ENCODE measurements around the gene FADS2.

Gene FADS2

DNA sequence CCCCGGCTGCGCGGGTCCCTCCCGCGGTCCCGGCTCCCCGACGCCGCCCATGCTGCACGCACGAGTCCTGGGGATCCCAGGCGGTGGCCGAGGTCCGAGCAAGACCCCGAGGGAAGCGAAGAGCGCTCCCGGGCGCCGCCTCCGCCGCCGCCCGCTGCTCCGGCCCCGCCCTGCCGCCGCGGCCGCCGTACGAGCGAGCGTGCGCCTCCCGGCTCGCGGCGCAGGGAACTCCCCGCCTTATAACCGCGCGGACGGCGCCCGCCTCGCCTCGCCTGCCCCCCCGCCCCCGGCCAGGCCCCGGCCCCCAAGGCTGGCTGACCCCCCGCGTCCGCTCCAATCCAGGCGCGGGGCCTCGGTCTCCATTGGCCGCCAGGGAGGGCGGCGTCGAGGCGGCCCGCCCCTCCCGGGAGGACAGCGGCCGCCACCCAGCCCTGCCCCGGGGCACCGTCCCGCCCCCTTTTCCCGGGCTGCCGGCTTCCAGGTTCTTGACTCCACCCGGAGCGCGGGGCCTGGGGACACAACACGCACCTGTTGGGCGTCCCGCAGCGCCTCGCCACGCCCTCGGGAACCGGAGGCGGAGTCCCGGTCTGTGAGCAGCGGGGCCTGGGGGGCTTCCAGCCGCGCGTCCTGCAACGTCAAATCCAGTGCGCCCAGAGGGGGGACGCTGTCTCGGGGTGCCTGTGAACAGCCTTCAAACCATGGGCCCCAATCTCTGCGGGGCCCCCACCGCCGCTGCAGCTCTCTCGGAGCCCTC, 63.4 kb downstream of the FADS2 start, which contains the start of gene FADS3:
FADS3 (minus strand) TSS at position 215 of the 754 bp plus-strand sequence; CDS start at position 51, 164 bp downstream.
- peak; percentile 40 for DNase-seq

DNA sequence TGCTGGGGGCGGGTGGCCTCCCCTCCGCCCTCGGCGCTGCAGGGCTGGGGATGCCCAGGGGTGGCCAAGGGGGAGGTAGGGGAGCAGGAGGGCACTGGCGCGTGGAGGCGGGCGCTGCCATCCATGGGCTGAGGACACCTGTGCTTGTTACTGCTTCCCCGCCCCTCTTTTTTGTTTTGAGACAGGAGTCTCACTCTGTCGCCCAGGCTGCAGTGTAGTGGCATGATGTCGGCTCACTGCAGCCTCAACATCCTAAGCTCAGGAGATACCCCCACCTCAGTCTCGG, 63.9 kb downstream of the FADS2 start:
- no peak for DNase-seq

DNA sequence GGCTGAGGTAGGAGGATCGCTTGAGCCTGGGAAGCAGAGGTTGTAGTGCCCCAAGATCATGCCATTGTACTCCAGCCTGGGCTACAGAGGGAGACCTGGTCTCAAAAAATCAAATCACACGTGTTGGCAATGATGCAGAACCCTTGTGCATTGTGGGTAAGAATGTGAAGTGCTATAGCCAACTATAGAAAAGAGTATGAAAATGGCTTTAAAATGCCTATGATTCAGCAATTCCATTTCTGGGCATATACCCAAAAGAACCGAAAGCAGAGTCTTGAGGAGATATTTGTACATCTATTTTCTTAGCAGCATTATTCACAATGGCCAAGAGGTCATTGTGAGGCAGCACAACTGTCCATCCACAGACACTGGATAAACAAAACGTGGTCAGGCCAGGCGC, 65.9 kb downstream of the FADS2 start:
- no peak for DNase-seq

DNA sequence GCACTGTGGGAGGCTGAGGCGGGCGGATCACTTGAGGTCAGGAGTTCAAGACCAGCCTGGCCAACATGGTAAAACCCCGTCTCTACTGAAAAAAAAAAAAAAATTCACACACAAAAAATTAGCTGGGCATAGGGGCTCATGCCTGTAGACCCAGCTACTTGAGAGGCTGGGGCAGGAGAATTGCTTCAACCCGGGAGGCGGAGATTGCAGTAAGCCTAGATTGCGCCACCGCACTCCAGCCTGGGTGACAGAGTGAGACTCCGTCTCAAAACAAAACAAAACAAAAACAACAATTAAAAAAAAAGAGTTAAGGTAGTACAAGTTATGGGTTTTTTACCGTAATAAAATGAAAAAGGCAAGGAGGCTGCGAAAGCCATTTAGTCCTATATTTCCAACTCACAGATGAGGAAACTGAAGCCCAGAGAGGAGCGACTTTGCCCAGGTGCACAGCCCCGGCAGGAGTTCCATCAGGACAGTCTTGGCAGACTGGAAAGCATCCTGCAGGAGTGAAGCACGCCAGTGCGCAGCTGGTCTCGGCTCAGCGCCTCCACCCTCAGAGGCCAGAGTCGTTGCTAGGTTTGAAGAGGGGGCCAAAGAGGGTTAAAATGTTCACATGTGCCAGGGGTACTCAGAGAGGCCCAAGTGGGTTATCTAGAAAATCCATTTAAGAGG, 67.1 kb downstream of the FADS2 start:
- no peak for DNase-seq

DNA sequence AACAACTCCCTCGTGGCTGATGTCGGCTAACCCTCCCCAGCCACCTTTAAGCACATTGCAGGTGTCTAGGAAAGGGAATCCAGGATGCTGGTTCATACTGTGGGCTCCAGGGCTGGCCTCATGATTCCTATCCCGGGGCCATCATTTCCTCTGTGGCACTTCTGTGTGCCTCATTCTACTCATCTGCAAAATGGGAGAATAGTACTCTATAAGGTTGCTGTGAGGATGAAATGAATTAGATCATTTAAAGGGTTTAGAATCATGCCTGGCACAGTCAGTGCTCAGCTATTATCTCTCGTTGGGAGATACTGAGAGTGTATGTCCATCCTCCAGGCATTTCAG, 67.6 kb downstream of the FADS2 start:
- DNase-seq = no peak

DNA sequence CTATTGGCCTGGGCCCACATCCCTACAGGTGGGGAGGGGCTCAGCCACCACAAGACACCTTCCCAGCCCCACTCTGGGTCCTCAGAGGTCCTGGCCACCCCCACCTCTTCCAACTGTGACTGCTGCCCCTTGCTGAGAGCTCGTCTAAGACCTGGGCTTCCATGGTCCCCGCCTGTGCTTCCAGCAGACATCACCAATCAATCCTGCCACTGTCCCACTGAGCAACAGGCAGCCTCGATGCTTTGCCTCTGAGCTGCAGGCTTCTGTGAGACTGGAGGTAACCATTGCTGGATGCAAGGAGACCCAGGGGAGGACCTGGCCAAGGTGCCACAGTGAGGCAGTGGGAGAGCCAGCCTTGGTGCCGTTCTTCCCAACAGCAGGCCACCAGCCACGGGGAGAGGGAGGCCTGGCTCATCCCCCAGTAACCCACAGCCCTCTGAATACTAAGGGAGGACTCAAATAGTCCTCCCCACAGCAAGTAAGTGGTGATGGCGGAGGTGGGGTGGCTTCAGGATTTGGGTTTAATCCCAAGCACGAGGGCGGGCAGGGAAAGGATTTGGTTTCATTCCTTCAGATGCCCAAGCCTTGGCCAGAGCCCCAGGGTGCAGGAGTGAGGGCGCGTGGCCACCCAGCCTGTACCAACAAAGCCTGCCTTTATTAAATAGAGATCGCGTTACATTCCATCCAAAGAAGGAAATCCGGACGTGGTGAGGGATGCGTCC, 68.7 kb downstream of the FADS2 start:
- DNase-seq = no peak

DNA sequence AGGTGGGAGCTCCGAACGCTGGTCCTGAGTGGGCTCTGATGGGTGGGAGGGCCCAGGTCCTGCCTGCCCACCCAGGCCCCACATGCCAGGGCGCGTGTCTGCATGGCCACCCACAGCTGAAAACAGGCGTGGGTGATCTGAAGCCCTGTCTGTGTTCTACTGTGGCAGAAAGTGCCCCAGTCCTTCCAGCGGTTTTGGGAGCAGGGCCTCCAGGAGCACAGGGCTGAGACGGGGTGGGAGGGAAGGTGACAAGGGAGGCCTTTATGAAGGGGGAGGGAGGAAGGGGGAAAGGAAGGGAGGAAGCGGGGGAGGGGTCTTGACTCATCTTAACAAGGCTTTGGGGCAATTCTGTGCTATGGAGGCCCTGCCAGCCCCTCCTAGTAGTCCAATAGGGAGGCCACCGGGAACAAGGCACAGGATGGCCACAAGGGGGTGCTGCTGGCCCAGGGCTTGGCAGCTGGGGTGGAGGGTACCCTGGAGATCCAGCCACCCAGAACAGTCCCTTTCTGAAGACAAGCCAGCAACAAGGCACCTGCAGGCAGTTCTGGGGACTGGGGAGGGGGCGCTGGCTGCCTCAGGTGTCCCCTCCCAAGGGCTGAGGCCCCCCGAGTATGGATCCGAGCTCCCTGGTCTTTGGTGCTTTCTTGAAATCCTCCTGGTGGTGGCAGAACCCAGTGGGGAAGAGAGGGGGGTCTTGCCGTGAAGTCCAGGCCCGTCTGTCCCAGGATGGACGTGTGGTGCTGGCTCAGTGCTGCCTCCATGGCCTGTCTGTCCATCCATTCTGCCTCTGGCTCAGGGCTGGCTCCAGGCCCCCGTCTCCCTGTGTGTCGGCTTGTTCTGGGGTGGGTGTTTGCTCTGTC, 69.5 kb downstream of the FADS2 start:
- DNase-seq = peak; percentile 6

DNA sequence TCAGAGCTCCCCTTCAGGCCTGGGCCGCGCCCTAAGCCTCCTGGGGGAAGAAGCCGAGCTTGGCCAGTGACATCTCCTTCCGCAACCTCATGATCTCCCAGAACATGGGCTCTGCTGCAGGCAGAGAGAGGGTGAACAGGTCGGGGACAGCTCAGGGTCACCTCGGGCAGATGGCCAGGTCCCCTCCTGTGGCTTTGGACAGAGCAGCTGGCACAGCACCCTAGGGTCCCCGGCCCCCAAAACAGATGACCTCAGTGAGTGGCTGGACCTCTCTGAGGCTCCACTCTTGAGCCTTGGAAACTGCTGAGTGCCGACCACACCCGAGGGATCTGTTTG, 70.1 kb downstream of the FADS2 start:
- no peak for DNase-seq

DNA sequence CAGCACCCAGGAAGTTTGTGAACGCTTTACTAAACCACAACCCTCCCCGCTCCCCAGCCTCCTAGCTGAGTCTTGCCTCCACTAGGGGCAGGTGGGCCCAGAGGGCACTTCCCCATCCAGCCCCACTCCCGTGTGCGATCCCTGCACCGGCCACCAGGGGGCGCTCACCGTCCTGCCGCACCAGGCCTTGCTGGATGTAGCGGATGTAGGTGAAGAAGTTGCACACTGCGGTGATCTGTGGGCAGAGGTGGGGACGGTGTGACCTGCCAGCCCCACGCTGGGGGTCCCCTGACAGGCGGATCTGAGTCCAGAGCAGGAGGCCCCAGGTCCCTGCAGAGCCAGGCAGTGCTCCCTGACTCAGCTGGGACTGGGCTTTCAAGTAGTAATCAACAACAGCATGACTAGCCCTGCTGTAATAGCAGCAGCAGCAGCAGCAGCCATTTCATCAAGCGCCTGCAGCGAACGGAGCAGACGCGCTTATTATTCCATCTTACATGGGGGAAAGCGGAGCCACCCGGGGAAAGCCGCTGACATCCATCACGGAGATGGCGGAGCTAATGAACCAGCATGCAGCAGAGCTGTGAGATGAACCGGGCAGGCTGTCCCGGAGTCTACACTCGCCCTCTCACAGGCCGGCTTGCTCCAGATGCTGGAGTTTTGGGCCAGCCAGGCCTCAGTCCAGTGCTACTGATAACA, 71.2 kb downstream of the FADS2 start:
- DNase-seq = peak; percentile 22

DNA sequence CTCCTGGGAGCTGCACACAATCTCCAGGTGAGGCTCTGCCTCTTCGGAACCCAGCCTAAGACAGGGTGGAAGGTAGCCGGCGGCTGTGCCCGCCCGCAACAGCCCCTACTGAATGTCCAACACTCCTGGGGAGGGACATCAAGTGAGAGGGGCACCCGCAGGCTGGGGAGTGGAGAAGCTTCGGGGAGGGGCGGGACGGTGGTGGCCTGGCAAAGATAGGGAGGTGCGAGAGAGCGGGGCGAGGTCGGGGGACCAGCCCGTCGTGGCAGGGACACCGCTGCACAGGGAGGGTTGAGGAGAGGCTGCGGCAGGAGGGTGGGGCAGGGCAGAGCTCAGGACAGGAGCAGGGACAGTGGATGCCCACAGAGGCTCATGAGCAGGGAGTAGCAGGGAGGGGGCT, 72.2 kb downstream of the FADS2 start:
- DNase-seq = no peak

DNA sequence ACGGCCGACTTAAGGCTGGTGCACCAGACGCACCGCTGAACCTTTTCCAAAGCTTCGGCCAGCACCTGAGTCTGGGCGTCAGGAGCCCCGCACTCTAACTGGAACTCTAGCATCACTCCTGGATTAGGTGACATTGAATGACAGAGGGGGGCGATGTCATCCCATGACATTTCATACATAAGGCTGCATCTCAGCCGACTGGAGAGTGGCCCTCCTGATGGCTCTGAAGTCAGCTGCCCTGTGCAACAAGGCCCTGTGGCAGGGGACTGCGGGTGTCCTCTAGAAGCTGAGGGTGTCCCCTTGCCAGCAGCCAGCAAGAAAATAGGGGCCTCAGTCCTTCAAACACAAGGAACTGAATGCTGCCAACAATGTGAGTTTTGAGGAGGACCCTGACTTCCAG, 73.3 kb downstream of the FADS2 start:
- DNase-seq = no peak

DNA sequence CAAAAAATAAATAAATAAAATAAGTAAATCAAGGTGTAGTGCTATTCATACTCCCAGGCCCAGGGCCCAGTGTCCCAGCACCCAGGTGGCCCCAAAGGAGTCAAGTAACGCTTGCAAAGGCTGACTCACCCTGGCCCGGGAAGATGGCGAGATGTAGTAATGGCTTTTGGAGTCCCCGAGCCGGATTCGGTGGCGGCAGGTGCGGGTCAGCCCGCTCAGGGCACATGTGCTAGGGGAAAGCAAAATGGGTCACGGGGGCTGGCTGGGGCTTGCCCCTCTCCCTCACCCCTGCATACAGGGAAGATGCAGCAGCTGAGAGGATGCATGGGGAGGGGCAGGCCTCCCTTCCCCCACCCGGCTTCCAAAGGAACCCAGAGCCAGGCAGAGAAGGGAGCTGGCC, 74.2 kb downstream of the FADS2 start:
- no peak for DNase-seq

DNA sequence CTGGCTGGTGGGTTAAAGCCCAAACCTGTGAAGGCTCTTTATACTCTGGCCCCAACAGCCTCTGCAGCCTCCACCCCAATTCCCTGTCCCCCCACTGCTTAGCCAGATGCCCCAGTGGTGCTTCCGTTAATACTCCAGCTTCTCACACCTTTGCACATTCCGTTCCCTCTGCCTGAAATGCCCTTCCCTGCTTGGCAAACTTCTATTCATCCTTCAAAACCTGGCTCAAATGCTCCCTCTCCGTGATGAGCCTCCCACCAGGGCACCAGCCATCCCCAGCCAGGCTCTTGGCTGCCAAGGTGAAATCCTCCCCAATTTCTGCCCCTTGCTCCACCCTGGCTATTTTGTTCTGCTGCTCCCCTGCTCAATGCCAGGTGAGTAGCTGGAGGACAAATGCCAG, 75.7 kb downstream of the FADS2 start:
- DNase-seq = no peak

DNA sequence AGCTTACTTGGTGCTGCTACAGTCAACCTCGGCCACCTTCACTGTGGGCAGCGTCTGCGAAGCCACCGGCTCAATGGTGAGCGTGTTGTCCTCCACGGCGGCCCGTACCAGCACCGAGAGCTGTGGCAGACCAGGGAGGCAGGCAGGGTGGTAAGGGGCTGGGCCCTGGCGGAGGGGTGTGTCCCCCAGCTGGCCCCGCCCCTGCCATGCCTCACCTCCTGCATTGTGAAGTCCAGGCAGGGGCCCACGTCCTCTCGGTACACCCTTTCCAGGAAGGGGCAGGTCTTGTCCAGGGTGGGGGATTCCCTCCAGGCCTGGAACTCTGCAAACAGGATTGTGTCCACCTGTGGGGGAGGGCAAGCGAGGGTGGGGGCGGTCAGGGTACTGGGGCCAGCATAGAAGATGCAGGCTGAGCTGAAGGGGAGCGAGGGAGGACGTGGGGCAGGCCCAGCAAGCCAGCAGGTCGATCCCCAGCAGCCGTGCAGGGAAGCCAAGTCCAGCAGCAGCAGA, 76.5 kb downstream of the FADS2 start:
- DNase-seq = no peak

DNA sequence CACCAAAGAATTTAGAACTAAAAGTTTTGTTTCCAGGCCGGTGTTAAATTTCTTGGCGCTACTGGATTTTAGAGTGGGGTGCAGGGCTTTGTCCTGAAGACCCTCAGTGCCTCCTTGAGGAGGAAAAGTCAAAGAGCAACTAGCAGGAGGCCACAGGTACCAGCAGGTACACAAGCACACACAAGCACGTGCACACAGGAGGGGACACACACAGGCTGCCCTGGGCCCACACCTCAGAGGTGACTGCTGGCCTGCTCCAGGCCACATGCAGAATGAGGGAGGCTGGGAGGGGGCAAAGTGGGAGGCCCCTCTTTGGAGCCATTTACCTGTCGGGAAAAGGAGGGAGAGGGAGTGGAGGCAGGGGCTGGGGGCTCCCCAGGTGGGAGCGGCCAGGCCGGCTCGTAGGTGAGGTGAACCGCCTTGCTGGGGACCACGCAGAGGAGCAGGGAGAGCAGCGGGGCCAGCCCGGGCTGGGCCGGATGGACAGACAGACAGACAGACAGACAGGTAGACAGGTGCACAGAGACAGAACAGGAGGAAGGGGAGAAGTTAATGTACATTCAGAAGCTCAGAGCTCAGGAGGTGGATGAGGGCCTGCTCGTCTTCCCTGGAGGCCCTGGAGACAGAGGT, 77.1 kb downstream of the FADS2 start:
- no peak for DNase-seq

DNA sequence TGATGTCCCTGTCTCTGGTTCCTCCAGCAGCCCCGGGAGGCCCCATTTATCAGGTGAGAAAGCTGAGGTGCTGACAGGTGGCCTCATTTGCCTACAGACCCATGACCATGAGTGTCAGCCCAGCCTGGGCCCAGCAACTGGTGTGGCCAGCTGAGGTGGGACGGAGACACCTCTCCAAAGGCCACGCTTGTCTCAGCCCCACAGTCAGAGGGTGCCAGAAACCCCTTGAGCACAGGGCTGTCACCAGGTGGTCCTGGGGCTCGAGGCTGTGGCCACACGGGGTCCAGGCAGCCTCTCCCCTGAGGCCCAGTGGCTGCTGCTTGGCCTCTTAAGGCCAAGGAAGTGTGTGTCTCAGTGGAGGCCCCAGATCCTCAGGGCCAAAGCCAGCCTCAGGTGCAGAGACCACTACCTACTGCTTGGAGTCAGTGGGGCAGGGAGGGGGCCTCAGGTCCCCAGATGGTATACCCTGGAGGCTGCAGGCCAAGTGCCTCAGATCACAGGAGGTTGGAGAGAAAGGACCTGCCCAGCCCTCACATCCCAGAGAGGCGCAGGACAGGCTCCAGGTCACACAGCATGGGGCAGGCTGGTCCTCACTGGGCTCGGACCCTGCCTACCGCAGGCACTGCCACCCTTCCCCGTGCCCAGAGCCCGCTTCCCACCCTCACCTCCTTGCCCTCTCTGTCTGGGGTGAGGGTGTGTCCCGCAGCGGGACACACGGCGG, 77.9 kb downstream of the FADS2 start:
- no peak for DNase-seq

DNA sequence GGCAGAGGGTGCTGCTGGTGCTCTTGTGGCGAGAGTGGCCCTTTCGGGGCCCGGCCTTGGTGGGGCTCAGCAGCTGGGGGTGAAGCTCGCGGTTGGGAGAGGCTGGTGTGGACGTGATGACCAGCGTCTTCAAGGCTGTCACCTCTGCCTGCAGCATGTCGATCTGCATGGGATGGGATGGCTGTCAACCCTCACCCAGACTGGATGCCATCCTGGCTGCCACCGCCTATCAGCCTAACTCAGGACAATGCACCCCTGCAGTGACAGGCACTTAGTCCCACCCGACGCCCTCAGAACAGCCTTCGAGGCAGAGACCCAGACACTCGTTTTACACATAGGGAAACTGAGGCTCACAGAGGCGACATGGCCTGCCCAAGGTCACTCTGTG, 78.4 kb downstream of the FADS2 start:
- no peak for DNase-seq

DNA sequence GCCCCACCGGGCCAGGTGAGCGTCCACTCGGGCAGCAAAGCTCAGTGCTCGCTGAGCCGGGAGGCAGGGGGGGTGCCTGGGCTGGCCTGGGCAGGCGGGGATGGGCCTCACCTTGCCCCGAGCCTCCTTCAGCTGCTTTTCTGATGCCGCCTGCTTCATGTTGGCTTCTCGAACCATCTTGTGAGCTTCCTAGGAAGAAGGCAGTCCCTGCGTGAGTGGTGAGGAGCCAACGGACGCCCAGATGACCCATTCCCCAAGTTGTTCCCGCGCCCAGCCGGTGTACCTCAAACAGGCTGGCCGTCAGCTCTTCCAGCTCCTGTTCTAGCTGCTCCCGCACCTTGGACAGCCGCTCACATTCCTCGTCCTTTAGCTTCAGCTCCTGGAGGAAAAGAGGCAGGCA, 79.2 kb downstream of the FADS2 start:
- DNase-seq = no peak

DNA sequence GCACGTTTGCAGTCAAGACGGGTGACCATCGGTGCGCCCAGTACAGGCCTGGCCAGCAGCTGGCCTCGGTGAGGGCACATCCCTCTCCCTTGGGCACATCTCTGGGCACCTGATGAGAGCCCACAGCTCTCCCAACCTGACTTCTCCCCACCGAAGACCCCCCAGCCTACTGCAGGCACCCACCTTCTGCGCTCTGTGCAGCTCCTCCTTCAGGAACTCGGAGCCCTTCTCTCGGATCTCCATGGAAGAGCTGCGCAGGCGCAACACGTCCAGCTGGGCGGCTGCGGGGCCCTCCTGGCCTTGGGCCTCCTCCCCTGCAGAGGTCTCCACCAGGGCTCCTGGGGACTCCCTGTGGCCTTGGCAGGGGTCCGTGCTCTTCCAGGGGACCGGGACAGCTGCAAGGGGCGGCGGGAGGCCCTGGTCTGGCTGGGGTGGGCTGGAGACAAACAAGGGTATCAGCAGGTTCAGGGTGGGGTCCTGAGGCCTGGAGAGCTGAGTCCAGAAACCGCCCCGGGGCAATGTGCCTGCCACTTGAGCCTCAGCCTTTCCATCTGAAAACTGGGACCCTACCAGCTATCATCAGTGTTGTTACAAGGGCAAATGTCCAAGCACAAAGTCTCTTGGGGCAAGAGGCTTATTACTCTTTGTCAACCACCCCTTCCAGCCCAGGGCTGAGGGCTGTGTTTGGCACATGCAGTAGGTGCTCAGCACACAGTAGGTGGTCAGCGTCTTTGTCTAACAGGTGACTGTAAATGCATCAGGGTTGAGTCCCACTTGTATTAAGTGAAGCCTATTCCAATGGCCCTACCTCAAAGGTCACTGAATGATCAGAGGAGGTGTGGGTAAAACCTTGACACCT, 80.0 kb downstream of the FADS2 start:
- no peak for DNase-seq

DNA sequence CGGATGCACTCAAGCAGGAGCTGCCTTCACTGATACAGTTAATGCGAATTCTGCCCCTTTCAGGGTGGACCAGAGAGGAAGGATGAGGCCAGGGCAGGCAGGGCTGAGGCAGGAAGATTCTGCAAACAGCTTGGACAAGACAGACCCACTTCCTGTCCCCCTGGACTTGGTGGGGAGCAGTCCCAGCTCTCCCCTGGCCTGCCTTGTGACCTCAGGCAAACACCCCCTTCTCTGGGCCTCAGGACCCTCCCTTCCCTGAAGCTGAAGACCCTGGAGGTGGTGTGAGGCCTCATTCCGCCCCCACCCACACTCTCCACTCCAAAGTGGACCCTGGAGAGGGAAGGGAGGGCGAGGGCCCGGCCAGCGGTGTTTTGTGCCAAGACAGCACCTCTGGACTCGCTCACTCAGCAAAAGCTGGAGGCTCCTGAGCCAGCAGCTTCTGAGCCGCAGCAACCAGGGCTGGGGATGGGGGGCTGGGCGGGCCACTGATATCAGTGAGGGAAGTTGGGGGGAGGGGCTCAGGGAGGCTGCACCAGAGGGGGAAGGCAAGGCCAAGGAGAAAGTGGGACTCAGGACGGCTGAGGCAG, 80.7 kb downstream of the FADS2 start:
- no peak for DNase-seq

Data from NCI-H1417 treated with DMSO at 0.1 percent for 48 hours (cell line).